Muscle layer of duodenum (tissue), 2 donors: ENCODE results near the gene NIPSNAP3A.

Experiments used
- H3K27ac ChIP-seq: one replicate; pipeline ENCODE4 v1.7.0; 2013; ENCODE audit warnings: mild to moderate bottlenecking, low read length
- H3K27me3 ChIP-seq: one replicate; pipeline ENCODE4 v1.7.0; 2013; ENCODE audit warnings: low read depth, mild to moderate bottlenecking, control low read depth, low read length
- H3K36me3 ChIP-seq, 2 donors: one replicate each; pipeline ENCODE4 v1.7.0; 2013; ENCODE audit warnings: low read length in 2 of 2, control low read depth in 1 of 2, mild to moderate bottlenecking in 1 of 2; ENCODE audit not compliant: insufficient read depth in 2 of 2, control insufficient read depth in 1 of 2
- H3K4me1 ChIP-seq, 2 donors: one replicate each; pipeline ENCODE4 v1.7.0; 2013; ENCODE audit warnings: low read length in 2 of 2, mild to moderate bottlenecking in 2 of 2, control low read depth in 1 of 2, moderate library complexity in 1 of 2; ENCODE audit not compliant: insufficient read depth in 2 of 2, control insufficient read depth in 1 of 2
- H3K4me3 ChIP-seq, 2 donors: one replicate each; pipeline ENCODE4 v1.7.0; 2013; ENCODE audit warnings: low read length in 2 of 2, low read depth in 1 of 2, mild to moderate bottlenecking in 1 of 2
- H3K9me3 ChIP-seq, 2 donors: one replicate each; pipeline ENCODE4 v1.7.0; 2013; ENCODE audit warnings: low read length in 2 of 2, control low read depth in 1 of 2, mild to moderate bottlenecking in 1 of 2; ENCODE audit not compliant: control insufficient read depth in 1 of 2
- donor health status: healthy.

The NIPSNAP3A gene

GRCh38 chr9:104787306-104788015, 40.0 kb downstream of the NIPSNAP3A start:
- no peak overlapping the region for H3K4me3 ChIP-seq
- H3K4me1 ChIP-seq = no peaks in the 10 kb centered on the region
- no peak overlapping the region for H3K27ac ChIP-seq
- no peaks in the 10 kb centered on the region for H3K9me3 ChIP-seq
- H3K27me3 ChIP-seq = no peaks in the 10 kb centered on the region
- peaks cover 78 to 96% of the 10 kb centered on the region in 2 donors for H3K36me3 ChIP-seq

DNA sequence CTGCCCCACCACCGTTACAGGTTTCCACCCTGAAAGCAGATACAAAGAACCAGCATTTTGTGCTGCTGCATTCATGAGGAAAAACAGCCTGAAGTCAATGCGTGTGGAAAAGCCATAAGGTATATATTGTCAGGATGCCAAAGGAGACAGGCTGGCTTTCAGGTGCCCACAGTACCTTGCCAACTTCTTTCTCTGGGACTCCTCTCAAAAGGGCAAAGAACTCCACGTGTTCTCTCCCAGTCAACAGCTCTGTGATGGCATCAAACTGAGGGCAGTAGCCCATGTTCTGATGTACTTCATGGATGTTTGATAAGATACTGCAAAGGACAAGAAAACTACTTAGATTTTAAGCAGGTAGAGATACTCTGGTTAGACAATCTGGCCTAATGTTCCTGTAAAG, 40.8 kb downstream of the NIPSNAP3A start:
- Histone ChIP-seq H3K9me3 (no peaks in the 10 kb centered on the region), H3K36me3 (peaks cover 78 to 97% of the 10 kb centered on the region in 2 donors), H3K27me3 (no peaks in the 10 kb centered on the region), H3K4me3 (no peak overlapping the region), H3K4me1 (no peaks in the 10 kb centered on the region), H3K27ac (no peak overlapping the region)

DNA sequence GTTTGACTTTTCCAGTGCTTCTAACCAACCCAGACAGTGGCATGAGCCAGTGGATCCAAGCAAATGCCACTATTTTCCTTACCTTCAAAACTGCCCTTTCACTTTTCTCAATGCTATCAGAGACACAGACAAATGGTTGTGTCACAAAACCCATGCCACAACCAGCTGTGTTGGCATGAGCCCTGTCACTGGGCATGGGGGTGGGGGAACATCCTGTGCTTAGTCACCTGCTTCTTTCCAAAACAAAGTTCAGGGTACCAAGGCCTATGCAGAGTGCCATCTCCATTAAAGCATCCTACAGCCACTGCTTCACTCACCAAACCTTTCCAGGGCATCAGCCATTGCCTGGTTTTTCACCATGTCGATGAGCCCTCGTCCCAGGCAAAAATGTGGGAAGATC, 46.6 kb downstream of the NIPSNAP3A start:
- H3K27me3 ChIP-seq = no peaks in the 10 kb centered on the region
- H3K4me3 ChIP-seq = no peak overlapping the region
- no peaks in the 10 kb centered on the region for H3K9me3 ChIP-seq
- H3K36me3 ChIP-seq = peaks cover 86 to 89% of the 10 kb centered on the region in 2 donors
- H3K4me1 ChIP-seq = no peaks in the 10 kb centered on the region
- H3K27ac ChIP-seq = no peak overlapping the region

DNA sequence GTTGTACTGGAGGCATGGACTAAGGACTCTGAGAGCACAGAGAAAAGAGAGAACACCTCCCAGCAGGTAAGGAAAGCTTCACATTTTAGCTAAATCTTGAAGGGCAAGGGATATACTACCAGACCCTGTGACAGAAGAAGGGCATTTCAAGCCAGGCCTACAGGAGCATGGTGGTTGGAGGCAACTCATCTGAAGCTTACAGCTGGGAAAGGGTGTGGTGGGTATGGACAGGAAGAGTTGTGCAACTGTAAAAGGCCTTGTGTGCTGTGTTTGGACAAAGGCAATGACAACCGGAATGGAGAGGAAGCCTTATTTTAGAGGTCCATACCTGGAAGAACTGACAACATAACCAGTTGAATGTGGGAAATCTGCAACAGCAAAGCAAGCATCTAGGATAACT, 47.6 kb downstream of the NIPSNAP3A start:
- no peaks in the 10 kb centered on the region for H3K27me3 ChIP-seq
- peaks cover 86 to 87% of the 10 kb centered on the region in 2 donors for H3K36me3 ChIP-seq
- H3K9me3 ChIP-seq = no peaks in the 10 kb centered on the region
- H3K4me1 ChIP-seq = no peaks in the 10 kb centered on the region
- no peak overlapping the region for H3K27ac ChIP-seq
- no peak overlapping the region for H3K4me3 ChIP-seq

- Histone ChIP-seq H3K27me3 (no peaks in the 10 kb centered on the region), H3K36me3 (peaks cover 85 to 91% of the 10 kb centered on the region in 2 donors), H3K27ac (no peak overlapping the region), H3K4me3 (no peak overlapping the region), H3K4me1 (no peaks in the 10 kb centered on the region), H3K9me3 (no peaks in the 10 kb centered on the region)
These were observed 48.4 kb downstream of the NIPSNAP3A start for GRCh38 chr9:104795857-104796256.

- H3K27ac ChIP-seq = no peak overlapping the region
- H3K27me3 ChIP-seq = no peaks in the 10 kb centered on the region
- no peak overlapping the region for H3K4me3 ChIP-seq
- H3K4me1 ChIP-seq = no peaks in the 10 kb centered on the region
- H3K36me3 ChIP-seq = peaks cover 85 to 87% of the 10 kb centered on the region in 2 donors
- H3K9me3 ChIP-seq = no peaks in the 10 kb centered on the region
These were observed 50.9 kb downstream of the NIPSNAP3A start for GRCh38 chr9:104798209-104798995.

DNA sequence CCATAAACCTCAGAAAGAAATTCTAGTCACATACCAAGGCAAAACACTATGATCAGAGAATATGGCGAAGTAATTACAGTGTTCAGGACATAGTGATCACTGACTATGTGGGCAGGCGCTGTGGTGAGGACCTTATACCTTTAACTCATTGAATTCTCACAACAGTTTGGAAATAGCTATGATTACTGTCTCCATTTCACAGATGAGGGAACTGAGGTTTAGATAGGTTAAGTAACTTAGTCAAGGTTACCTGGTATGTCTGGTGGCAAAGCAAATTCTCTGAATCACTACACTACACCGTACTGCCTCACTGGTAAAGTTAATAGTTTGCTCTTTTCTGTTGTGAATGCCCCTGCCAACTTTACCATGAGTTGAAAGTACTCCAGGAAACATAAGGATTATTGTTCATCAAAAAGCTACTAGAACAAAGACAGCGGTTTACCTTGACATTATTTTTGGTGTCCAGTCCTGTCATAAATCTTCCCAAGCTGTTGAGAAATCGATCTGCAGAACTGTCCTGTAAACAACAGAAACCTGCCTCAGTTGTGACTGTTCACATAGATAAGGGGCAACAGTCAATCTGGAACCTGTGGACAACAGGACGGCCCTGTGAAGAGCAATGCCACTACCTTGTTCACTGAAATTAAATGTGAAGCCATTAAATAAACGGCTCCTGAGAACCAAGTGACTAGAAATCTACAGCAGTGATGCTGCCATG, 52.7 kb downstream of the NIPSNAP3A start:
- H3K9me3 ChIP-seq = no peaks in the 10 kb centered on the region
- H3K36me3 ChIP-seq = peaks cover 82 to 87% of the 10 kb centered on the region in 2 donors
- no peak overlapping the region for H3K27ac ChIP-seq
- H3K4me3 ChIP-seq = no peak overlapping the region
- H3K27me3 ChIP-seq = no peaks in the 10 kb centered on the region
- no peaks in the 10 kb centered on the region for H3K4me1 ChIP-seq

DNA sequence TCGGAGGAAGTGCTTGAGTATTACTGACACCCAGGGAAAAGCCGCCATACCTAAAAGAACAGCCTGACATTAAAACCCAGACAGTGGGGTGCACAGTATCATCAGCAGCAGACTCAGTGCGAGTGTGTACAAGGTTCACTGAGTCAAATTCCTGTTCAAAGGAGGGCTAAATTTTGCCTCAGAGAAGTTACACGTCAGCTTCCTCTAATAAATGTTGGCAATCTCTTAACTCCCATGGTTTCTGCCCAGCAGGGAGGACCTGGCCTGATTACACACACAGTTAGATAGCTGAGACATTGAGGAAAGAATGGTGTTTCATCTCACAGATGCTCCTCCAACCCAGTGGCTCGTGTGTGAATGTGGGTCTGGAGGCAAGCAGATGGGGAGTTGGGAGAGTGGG, 54.6 kb downstream of the NIPSNAP3A start:
- no peaks in the 10 kb centered on the region for H3K27me3 ChIP-seq
- H3K36me3 ChIP-seq = peaks cover 71 to 86% of the 10 kb centered on the region in 2 donors
- H3K4me1 ChIP-seq = no peaks in the 10 kb centered on the region
- H3K4me3 ChIP-seq = no peak overlapping the region
- no peaks in the 10 kb centered on the region for H3K9me3 ChIP-seq
- H3K27ac ChIP-seq = no peak overlapping the region

GRCh38 chr9:104802906-104803305, 55.4 kb downstream of the NIPSNAP3A start:
- Histone ChIP-seq H3K36me3 (peaks cover 65 to 81% of the 10 kb centered on the region in 2 donors), H3K4me1 (no peaks in the 10 kb centered on the region), H3K27me3 (no peaks in the 10 kb centered on the region), H3K4me3 (no peak overlapping the region), H3K9me3 (no peaks in the 10 kb centered on the region), H3K27ac (no peak overlapping the region)

- Histone ChIP-seq H3K4me3 (no peak overlapping the region), H3K27ac (no peak overlapping the region), H3K9me3 (no peaks in the 10 kb centered on the region), H3K27me3 (no peaks in the 10 kb centered on the region), H3K36me3 (peaks cover 55 to 76% of the 10 kb centered on the region in 2 donors), H3K4me1 (no peaks in the 10 kb centered on the region)
These were observed 58.0 kb downstream of the NIPSNAP3A start for GRCh38 chr9:104805441-104805840.

DNA sequence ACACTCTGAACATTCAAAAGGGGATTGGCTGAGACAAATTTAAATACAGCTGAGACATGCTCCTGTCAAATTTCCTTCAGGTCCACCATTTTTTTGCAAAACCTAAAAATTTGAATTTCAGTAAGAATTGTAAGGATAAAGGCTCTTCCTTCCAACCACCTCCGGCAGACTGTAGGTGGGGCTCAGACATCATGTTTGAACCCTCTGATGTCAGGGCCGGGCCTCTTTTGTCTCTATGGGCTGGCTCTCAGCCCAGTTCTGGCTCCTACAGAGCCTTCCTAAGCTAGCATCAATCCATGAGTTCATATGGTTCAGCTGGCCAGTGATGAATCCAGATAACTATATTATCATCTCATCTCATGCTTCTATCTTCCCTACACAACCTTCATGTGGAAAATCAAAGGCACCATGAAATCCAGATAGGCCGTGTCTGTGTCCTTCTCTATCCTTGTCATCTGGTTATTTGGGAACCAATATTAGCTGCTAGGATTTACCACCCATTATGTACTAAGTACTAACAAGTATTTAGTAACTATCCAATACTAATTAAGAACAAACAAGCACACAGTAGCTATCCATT, 60.6 kb downstream of the NIPSNAP3A start:
- H3K4me1 ChIP-seq = peaks cover 0 to 6% of the 10 kb centered on the region in 2 donors
- H3K9me3 ChIP-seq = no peaks in the 10 kb centered on the region
- H3K27ac ChIP-seq = no peak overlapping the region
- H3K4me3 ChIP-seq = no peak overlapping the region
- no peaks in the 10 kb centered on the region for H3K27me3 ChIP-seq
- H3K36me3 ChIP-seq = peaks cover 50 to 63% of the 10 kb centered on the region in 2 donors
